Measurements from ENCODE around the gene SYT11.

GRCh38 chr1:155840386-155840785 is 19.0 kb upstream of the SYT11 start:
- TF ChIP-seq, protein P1, sequence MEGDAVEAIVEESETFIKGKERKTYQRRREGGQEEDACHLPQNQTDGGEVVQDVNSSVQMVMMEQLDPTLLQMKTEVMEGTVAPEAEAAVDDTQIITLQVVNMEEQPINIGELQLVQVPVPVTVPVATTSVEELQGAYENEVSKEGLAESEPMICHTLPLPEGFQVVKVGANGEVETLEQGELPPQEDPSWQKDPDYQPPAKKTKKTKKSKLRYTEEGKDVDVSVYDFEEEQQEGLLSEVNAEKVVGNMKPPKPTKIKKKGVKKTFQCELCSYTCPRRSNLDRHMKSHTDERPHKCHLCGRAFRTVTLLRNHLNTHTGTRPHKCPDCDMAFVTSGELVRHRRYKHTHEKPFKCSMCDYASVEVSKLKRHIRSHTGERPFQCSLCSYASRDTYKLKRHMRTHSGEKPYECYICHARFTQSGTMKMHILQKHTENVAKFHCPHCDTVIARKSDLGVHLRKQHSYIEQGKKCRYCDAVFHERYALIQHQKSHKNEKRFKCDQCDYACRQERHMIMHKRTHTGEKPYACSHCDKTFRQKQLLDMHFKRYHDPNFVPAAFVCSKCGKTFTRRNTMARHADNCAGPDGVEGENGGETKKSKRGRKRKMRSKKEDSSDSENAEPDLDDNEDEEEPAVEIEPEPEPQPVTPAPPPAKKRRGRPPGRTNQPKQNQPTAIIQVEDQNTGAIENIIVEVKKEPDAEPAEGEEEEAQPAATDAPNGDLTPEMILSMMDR (IDR thresholded peaks at IDR 0.05; ENCODE audit: borderline replicate concordance, extremely low read depth, low read length, poor library complexity, severe bottlenecking): no peak
- no peak for TF ChIP-seq EZH2 (IDR thresholded peaks at IDR 0.05; ENCODE audit: borderline replicate concordance, low read depth, low read length, severe bottlenecking)

Data from DND-41 (cell line).